Fibroblast of skin of scalp (primary cell): ENCODE data around the gene MYEF2. TPM values are rescaled to one million over a fixed set of nuclear protein-coding genes. Genes with fewer than 3 reads are reported as not detected.
A peak's percentile ranks its signal among the peaks of the same experiment; 100 is the strongest.

ENCODE experiments used
- DNase-seq: peaks from one replicate; pipeline ENCODE4 v3.0.0-alpha.2; 2013
- polyA plus RNA-seq, 2 experiments: library from polyadenylated mRNA; unstranded; fragments of 120-200 nt; gene quantifications; one replicate each; pipeline ENCODE4 v1.2.1, GENCODE V29; 2013; ENCODE audit not compliant: insufficient read length in 2 of 2

MYEF2 gene, protein sequence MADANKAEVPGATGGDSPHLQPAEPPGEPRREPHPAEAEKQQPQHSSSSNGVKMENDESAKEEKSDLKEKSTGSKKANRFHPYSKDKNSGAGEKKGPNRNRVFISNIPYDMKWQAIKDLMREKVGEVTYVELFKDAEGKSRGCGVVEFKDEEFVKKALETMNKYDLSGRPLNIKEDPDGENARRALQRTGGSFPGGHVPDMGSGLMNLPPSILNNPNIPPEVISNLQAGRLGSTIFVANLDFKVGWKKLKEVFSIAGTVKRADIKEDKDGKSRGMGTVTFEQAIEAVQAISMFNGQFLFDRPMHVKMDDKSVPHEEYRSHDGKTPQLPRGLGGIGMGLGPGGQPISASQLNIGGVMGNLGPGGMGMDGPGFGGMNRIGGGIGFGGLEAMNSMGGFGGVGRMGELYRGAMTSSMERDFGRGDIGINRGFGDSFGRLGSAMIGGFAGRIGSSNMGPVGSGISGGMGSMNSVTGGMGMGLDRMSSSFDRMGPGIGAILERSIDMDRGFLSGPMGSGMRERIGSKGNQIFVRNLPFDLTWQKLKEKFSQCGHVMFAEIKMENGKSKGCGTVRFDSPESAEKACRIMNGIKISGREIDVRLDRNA
- 3.7 TPM for polyA plus RNA-seq (2013, experiment 1 of 2; ENCODE audit: insufficient read length)
- 5.0 TPM for polyA plus RNA-seq (2013, experiment 2 of 2; ENCODE audit: insufficient read length)

DNA sequence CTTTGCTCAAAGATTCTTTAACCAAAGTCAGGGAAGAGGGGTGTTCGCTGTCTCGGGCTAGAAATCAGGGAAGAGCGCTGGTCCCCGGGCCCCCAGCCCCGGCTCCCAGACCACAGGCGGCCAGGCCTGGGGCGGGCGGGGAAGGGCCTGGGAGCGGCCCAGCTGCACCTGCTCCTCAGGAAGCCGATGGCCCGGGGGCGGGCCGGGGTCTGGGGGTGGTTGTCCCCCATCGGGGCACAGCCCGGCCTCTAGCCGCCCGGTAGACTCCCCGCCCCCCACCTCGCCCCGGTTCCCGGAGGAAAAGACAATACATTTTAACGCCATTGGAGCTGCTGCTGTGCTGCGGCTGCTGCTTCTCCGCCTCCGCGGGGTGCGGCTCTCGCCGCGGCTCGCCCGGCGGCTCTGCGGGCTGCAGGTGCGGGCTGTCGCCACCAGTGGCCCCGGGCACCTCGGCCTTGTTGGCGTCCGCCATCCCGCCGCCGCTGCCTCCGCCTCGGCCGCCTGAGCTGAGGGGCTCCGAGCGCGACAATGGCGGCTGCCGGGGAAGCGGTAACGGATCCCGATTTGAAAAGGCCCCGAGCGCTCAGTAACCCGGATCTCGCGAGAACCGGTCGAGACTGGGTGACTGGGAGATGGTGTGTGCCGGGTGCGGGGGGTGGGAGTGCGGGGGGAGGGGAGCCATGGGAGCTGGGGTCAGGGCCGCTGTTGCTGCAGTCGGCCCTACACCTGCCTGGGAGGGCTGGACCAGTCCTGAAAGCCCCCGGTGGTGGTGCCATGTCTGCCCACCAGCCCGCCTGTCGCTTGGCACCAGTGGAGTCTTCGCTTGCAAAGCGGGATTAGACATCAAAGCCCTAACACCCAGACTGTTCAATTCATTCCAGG, at the start of gene MYEF2:
MYEF2 (minus strand) TSS at position 530 of the 882 bp plus-strand sequence; CDS start at position 472, 58 bp downstream.
- DNase-seq, result peak; percentile 68

DNA sequence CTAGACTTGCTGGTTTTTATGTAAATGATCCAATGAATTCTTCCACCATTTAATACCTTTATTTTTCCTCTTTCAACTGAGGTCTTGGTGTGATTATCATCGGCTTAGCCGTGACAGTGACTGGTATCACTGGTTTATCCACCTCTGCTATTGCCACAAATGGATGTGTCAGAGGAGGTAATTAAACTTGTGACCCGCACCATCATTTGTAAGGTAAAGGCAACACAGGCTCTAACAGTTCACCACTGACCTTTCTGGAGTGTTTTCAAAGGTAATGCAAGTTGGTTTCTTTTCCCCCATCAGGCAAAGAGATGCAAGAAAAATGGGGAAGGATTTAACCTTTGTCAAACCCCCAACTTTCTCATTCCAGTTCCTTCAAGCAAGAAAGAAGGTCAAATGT, 47.7 kb upstream of the MYEF2 start:
- no peak for DNase-seq

DNA sequence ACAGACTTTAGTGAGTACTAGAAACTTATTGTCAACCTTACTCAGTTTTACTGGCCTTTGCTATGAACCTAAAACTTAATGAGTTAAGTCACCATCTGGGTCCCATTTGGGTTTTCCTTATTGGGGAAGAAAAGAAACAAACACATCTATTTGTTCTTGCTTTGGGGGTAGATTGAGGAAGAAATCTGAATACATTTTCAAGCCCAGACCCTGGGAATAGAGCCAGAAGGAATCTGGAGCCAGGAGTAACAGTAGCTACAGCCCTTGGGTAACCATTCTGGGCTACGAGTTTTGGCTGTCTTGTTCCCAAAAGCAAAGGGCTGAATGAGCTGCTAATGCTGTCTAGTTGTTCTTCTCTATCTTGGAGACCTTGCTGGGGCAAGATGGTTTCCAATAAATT, 44.5 kb upstream of the MYEF2 start:
- DNase-seq, result no peak

DNA sequence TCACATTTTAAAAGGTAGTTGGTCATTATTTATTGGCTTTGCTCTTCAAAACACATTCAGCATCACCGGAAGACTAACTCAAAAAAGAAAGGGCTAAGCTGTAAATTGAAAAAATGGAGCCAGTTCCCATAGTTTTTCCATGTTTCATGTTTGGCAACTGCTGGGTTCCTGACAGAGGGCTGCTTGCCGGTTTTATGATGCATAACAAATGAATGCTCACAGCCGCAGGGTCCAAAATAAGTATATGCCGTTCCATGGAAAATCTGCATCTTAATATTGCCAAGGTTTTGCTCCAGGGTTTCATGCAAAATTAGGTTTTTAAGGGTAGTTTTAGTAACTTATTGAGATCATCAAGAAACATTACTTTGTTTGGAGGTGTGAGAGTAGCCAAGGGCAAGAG, 43.8 kb upstream of the MYEF2 start:
- no peak for DNase-seq

DNA sequence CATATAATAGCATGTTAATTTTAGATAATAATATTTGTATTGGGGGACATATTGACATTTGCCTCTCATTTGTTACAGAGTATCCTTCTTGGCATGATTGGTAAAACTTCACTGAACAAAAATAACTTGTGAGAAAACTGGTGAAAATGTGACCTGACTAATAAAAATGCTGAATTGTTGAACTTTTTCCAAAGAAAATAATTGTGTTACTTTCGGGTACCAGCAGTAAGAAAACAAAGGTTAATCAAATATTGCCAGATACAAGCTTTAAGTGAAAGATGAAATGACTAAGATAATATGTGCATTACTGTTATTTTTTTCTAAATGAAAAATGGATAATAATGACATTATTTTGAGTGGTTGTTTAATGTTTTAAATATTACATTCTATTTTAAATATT, 43.2 kb upstream of the MYEF2 start:
- no peak for DNase-seq

DNA sequence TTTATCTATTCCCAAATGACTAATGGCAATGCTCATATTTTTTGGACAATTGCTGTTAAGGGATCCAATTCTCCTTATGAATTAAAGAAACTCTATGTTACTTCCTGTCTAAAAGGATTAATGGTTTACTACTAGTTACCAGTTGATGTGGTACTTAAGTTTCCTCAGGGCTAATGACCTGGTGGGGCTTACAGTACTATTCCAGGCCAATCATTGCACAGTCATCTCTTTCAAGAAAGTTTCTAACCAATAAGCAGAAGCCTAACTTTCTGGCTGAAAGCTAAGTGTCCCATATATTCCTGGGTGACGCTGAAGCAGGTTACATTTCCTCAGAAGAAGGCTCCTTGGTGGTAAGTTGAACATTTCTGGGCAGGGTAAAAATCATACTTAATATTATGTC, 27.9 kb upstream of the MYEF2 start, which contains the start of gene SLC12A1:
SLC12A1 (plus strand) TSS at position 322 of the 400 bp plus-strand sequence. CDS start 1,418 bp downstream, outside the sequence.
- DNase-seq, result no peak

DNA sequence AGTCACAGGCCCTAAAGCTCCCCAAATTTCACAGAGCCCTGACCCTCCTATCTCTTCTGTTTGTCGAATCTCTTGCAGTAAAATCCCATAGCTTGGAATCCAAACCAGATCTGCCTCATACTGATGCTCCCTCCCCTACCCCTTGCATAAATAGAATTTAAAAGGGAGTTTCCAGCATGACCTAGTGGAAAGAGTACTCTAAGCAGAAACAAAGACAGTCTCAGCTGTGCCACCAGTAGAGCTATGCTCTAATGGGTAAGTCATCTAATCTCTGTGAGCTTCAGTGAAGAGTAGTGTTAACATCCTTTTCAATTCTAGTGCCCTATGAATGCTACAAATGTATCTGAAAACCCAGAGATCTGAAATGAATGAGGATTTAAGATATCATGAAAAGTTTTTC, 24.0 kb upstream of the MYEF2 start:
- no peak for DNase-seq

DNA sequence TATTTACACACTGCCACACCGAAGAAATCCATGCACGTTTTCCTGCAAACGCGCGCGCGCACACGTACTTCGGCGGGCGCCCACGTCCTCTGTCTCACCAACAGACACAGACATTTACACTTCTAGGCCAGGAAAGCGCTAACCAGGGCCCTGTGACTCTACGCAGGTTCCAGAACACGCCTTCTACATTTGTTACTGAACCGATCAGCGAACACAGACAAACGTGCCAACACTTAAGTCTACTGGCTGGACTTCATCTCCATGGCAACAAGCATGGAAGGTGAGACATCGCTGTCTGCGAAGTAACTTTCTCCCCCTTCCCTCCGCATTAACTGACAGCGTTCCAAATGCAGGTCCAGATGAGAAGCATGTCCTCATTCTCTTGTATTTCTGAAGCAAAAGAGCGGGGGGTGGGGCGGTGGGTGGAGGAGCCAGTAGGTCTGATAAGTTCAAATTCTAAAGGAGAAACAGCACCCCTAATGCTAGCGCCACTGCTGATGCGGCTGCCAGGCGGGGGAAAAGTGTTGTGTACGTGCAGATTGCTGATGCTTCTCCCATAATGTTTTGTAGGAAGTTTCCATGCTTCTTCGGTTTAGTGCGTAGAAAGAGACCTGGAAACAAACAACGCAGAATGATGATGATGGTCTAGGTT, 13.6 kb upstream of the MYEF2 start, which contains the start of gene CTXN2:
CTXN2 (plus strand) TSS at position 92 of the 652 bp plus-strand sequence. CDS start 9,636 bp downstream, outside the sequence.
- no peak for DNase-seq

DNA sequence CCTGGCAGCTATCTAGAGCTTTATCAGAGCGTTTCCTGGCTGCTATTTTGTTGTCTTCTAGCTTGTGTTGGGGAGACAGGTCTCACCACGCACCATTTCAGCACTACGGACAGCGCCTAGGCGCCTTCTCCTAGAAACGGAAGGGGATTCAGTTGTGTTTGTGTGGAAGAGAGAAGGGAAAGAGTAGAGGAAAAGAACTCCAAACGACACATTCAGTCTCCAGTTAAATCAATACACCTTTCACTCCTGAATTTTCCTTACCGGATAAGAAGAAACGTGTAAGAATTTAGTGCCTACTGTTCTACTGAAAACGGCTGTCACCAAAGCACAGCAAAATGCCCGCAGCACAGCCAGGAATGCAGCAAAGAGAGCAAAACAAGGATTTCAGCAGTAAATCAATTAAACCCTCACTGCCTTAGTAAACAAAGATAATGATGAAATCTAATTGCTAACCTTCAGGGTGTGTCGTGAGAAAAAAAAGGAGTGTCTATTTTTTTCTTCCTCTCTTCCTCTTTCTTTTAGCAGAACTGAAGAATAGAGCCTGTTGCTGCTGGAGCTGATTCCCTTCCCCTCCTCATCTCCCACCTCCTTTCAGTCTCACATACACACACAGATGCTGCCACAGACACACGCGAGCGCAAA, 13.0 kb upstream of the MYEF2 start:
- peak; percentile 79 for DNase-seq

DNA sequence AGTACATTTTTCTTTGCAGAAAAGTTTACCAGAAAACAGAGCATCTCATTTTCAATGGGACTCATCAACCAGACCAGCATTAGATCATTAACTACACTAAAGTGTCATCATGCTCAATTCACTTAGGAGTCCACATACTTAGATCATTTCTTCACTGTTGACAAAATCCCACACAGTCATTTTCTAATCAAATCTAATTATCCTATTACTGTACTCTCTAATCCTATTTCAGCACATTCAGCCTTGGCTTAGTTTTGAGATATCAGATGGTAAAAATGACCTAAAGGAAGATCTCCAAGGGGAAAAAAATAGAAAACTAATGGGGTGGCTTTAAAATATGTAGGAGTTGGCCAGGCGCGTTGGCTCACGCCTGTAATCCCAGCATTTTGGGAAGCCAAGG, 8.2 kb upstream of the MYEF2 start:
- no peak for DNase-seq

DNA sequence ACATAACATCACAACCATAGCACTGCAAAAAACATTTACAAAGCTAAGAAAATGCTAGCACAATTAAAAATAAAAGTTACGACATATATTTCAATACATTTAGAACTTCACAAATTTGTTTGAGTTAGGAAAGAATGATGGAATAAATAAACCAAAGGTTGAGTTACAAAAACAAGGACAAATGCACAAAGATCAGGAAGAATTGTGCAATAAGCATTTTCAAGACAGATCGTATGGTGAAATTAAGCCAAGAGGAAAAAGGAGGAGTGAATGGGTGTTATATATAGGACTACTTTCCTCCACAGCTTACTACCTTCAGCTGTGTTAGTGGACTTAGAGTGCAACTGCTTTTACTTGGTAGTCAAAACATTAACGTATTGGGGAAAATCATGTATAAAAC, 7.4 kb upstream of the MYEF2 start:
- DNase-seq, result no peak

DNA sequence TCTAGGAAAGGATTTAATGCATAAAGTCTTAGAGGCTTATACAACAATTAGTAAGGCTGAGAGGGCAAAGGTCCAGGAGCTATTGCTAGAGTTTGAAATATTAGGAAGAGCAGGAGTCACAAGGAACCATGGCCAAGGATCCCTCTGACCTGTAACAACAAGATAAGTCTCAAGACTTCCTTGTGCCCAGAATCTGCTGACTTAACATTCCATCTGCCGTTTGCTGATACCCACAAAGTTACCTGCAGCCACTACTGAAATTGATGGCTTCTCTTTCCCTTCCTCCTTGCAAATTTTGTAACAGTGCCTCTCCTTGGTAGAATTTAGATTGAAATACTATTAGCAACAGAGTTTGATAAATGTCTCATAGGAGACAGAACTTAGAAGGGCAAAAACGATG, 4.7 kb upstream of the MYEF2 start:
- DNase-seq, result no peak

DNA sequence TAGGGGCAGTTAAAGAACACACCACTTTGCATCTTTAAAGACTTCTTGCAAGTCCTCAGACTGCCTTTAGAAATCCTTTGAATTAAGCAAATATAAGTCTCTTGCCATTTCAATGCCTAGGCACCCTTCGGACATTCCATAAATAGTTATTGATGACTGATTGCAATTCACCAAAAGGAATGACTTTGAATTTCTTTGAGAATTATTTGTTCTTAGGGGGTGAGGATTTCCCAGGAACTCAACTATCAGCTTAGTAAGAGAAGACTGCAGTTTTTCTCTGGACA, 495 bp upstream of the MYEF2 start:
- no peak for DNase-seq

DNA sequence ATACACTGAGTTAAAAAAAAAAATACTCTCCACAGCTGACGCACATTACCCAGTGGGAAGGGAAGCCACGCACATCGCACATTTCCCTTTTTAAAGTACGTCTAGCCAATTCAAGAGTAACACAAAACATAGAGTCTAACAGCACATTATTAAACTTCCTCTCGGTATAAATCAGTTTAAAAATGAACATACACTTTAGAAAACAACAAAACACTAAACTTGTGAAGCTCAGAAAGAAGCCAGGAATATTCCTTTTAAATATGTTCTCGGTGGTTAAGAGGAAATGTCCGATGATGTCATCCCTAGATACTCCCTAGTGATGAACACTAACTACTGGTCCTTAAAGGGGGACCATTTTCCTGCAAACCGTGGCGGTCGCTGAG, 721 bp downstream of the MYEF2 start:
- peak; percentile 43 for DNase-seq

DNA sequence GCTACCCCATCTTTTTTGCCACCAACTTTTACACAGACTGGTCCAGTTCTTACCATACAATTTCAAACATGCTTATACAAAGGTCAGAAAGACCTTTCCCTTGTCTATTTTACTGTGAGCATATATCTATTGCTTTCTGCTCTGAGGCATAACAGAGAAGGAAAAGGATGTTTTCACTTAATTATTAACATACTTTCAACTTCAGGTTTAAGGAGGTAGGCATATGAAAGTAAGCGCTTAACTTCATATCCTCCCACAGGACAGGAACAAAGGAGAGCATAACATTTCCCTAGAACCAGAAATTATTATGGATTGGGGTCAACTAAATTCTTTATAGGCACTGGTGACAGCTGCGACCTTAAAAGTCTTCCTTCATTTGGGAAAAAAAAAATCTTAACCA, 1.1 kb downstream of the MYEF2 start:
- no peak for DNase-seq

DNA sequence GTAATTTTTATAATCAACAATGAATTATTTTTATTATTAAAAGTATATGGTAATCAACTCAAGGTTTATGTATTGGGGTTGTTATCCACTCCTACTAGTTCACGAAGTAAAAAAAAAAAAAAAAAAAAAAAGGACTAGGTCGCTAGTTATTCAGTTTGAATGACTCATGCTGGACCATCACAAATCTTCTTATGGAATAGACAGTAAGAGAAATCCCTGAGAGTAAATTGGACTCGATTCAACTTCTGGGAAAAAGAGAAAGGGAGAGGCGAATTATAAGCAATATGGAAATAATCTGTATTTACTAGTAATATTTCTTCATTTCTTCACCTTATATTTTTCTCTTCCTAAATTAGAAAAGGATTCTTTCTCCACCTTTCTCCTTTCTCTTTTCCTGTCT, 2.0 kb downstream of the MYEF2 start:
- no peak for DNase-seq

DNA sequence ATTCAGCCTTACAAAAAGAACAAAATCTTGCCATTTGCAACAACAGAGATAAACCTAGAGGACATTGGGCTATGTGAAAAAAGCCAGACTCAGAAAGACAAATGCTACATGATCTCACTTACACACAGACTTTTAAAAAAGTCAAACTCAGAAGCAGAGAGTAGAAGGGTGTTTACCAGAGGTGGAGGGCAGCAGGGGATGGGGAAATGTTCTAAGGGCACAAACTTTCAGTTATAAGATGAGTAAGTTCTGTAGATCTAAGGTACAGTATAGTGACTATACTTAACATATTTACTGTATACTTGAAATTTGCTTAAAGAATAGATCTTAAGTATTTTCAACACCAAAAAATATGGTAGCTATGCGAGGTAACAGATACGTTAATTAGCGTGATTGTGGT, 3.0 kb downstream of the MYEF2 start:
- no peak for DNase-seq

DNA sequence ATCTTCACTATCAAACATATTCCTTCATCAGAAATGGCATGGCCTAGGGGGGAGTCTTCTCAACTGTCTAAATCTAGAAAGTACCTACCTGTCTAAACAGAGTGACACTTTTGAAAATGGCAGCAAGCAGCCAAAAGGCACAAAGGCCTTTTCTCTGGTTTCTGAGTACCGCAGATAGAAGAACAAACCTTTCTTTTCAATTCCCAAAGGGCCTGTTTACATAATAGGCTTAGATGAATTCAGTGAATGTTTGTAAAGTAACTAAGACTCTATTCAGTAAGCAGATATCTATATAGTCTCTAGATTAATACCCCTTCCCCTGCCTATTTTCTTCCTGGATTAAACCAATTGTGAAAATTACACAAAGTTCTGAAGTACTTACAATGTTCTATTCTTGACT, 7.1 kb downstream of the MYEF2 start:
- no peak for DNase-seq

DNA sequence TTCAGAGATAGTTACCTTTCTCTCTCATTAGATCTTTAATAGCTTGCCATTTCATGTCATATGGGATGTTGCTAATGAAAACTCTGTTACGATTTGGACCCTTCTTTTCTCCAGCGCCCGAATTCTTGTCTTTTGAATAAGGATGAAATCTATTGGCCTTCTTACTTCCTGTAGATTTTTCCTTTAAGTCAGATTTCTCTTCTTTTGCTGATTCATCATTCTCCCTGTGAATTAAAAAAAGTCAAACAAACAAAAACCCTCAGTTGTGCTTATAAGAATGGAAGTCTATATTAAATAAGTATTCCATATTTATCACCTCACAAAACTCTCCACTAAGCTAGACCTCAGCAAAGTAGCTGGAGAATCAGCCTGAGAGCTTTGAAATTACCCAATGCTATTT, 9.5 kb downstream of the MYEF2 start:
- no peak for DNase-seq

DNA sequence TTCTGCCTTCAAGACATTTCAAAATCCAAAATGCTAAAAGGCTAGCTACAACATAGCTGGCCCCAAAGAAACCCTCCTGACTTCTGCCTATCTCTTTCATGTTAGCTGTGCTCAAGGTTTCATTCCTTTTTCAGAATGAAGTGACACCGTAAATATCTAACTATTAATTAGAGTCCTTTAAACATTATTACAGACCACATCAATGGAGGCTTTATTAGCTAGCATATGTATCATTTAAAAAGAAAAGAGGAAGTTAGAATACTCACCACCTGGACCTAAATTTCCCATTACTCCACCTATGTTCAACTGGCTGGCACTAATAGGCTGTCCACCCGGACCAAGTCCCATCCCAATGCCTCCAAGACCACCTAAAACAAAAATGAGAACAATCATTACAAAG, 24.6 kb downstream of the MYEF2 start:
- no peak for DNase-seq

DNA sequence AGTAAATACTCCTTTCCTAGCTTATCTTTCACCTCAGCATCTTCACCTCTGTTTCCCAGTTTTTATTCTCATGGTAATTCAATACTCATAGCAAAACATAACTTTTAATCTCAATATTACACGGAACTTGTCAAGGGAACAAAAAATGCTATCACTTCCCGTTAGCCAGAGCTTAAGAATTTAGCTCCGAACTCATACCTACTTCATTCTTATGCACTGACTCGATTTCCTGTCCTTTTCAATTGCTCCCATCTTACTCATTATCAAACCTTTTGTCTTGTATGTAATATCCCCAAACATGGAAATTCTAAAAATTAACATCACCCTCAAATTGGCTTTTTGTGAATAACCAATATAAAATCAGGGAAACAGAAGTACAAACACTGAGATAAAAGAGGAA, 28.2 kb downstream of the MYEF2 start:
- peak; percentile 59 for DNase-seq

DNA sequence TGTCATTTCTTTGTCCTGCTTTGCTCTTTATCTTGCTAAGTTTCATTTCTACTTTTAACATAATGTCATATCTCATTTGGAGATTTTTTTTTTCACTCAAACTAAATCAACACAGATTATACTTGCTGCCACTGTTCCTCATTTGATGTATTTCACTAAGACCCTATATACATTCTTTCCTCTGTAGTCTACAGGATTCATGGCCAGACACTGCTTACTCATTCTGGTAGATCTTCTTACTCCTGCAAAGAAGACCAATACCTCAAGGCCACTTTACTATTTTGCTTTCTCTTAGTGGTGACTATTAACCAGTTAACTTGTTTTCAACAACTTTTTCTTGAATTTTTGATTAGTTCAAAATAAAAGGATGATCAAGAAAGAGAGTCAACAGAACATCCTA, 30.7 kb downstream of the MYEF2 start:
- no peak for DNase-seq
